Epithelial cell of alveolus of lung (primary cell): Measurements from ENCODE around the gene RORB. TPM values are rescaled to one million over a fixed set of nuclear protein-coding genes. Genes with fewer than 3 reads are reported as not detected.

Experiments used
- total RNA-seq: library from RNA; depleted of rRNA; stranded (reverse); fragments of >200 nt; gene quantifications from 2 replicates; pipeline ENCODE4 v1.2.1, GENCODE V29; 2015

The RORB gene
- 0.13 and 3.1 TPM in 2 replicates for total RNA-seq

DNA sequence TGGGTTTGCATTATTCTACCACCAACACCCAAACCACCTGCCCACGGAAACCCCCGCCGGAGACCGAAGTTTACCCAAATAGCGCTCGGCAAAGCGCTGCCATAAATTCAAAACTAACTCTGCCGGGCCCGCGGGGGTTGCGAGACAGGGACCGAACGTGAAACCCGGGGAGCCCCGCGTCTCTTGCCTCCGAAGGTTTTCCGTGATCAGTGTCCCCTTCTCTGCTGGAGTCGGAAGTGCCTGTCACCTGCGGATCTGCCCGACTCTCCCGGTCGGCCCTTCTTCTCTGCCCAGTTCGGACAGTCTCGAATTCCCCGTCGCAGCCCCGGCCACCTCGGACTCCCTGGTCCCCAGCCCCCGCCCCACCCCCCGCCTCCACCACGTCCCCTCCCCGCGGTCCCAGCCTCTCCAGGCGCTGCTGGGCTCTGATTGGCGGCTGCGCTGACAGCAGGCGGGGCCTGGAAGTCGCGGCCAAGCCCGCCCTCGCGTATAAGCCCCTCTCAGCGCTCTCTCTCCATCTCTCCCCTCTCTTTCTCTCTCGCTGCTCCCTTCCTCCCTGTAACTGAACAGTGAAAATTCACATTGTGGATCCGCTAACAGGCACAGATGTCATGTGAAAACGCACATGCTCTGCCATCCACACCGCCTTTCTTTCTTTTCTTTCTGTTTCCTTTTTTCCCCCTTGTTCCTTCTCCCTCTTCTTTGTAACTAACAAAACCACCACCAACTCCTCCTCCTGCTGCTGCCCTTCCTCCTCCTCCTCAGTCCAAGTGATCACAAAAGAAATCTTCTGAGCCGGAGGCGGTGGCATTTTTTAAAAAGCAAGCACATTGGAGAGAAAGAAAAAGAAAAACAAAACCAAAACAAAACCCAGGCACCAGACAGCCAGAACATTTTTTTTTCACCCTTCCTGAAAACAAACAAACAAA, at the start of gene RORB:
Gene RORB (plus strand): TSS at position 517 of the 929 bp plus-strand sequence. CDS start 642 bp downstream, outside the sequence.

